Common myeloid progenitor, CD34-positive (primary cell): ENCODE data around the gene CUEDC1.
A peak's percentile ranks its signal among the peaks of the same experiment; 100 is the strongest.

ENCODE experiments used
- CTCF ChIA-PET: fragments of 350-600 bp; sonication (Branson Sonifier 250); formaldehyde crosslinking; loops from one replicate; lab custom pipeline; 2021; ENCODE audit warnings: antibody characterized with exemption; lab: Charles Lee
- POLR2A ChIA-PET: fragments of 350-600 bp; sonication (Branson Sonifier 250); formaldehyde crosslinking; loops from one replicate; lab custom pipeline; 2021; ENCODE audit warnings: antibody characterized with exemption; lab: Charles Lee
- DNase-seq, 3 donors: peaks; one replicate each; pipeline versions ENCODE4 v3.0.0 to v3.0.0-alpha.2; 2013
- H3K27ac ChIP-seq, 2 experiments: 1 replicate in 1 of 2; 2 replicates in 1 of 2; pipeline ENCODE4 v1.7.0; 2013; ENCODE audit warnings: inconsistent platforms in 2 of 2, low read length in 2 of 2, mild to moderate bottlenecking in 2 of 2, low read depth in 1 of 2, moderate library complexity in 1 of 2; ENCODE audit not compliant: severe bottlenecking in 2 of 2, insufficient read depth in 1 of 2, poor library complexity in 1 of 2
- H3K27me3 ChIP-seq, 5 experiments: replicated peaks in 2 of 5; 1 replicate in 3 of 5; 2 replicates in 2 of 5; pipeline versions ENCODE4 v1.6.1 to v1.7.0; 2013; ENCODE audit warnings: low read length in 4 of 5, mild to moderate bottlenecking in 2 of 5, moderate library complexity in 2 of 5, inconsistent platforms in 1 of 5; ENCODE audit not compliant: insufficient read depth in 5 of 5, control insufficient read depth in 4 of 5
- H3K36me3 ChIP-seq, 4 experiments: 1 replicate in 2 of 4; 2 replicates in 2 of 4; pipeline versions ENCODE4 v1.6.1 to v1.7.0; 2013; ENCODE audit warnings: low read length in 3 of 4, control low read depth in 1 of 4, mild to moderate bottlenecking in 1 of 4; ENCODE audit not compliant: control insufficient read depth in 4 of 4, insufficient read depth in 4 of 4
- H3K4me1 ChIP-seq, 4 experiments: 1 replicate in 3 of 4; 2 replicates in 1 of 4; pipeline versions ENCODE4 v1.6.1 to v1.7.1; 2013; ENCODE audit warnings: low read length in 3 of 4, mild to moderate bottlenecking in 3 of 4, control low read depth in 1 of 4, inconsistent platforms in 1 of 4, moderate library complexity in 1 of 4; ENCODE audit not compliant: control insufficient read depth in 4 of 4, insufficient read depth in 4 of 4; ENCODE audit errors: control extremely low read depth in 1 of 4
- H3K4me3 ChIP-seq, 7 experiments: 1 replicate in 4 of 7; 2 replicates in 3 of 7; pipeline versions ENCODE4 v1.5.1 to v1.7.0; 2013; ENCODE audit warnings: mild to moderate bottlenecking in 7 of 7, low read length in 6 of 7, moderate library complexity in 6 of 7, inconsistent platforms in 2 of 7, low read depth in 2 of 7, control low read depth in 1 of 7; ENCODE audit not compliant: insufficient read depth in 4 of 7, control insufficient read depth in 1 of 7; ENCODE audit errors: extremely low read depth in 1 of 7
- H3K9me3 ChIP-seq, 5 experiments: 1 replicate in 4 of 5; 2 replicates in 1 of 5; pipeline versions ENCODE4 v1.6.1 to v1.7.1; 2013; ENCODE audit warnings: low read length in 4 of 5, mild to moderate bottlenecking in 2 of 5, inconsistent platforms in 1 of 5, low read depth in 1 of 5, moderate library complexity in 1 of 5; ENCODE audit not compliant: control insufficient read depth in 4 of 5, insufficient read depth in 2 of 5; ENCODE audit errors: control extremely low read depth in 1 of 5
- WGBS: methylation state at CpG from one replicate; pipeline ENCODE4 v1.1.5; 2013; ENCODE audit not compliant: insufficient coverage; 5-methylcytosine and 5-hydroxymethylcytosine counted together

CUEDC1 gene

DNA sequence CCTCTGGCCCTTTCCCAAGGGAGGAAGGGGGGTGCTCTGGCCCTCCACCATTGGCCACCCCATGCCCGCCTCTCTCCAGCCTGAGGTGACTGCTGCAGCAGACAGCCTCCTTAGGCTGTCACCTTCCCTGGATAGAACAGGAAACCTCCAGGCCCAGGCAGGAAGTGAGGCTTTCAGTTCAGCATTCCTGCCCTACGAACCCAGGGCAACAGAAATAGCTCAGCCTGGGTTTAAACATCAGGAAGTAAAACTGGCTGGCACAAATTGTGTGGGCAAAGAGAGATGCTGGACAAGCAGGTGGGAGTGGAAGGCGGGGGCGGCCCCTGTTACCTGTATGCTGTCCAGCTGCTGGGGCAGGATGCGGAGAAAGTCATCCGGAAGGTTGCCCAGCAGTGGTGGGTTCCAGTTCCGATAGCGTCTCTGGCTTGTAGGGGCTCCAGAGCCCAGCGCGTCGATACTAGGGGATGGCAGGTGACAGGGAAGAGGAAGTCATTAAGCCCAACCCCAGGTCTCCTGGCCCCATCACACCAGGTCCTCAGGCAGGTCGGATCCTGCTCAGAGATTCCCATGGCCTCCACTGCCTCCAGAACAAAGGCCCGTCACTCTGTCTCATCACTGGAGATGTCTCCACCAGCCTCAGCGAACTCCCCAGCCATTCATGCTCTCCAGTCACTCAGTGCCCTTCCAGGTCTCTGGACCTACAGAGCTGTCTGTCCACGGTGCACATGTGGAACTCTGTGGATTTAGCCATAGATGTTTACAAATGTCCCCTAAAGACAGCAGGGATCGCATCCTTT, 81.8 kb downstream of the CUEDC1 start:
- WGBS: 58% methylated on average over 14 of the region's 16 CpGs
- no peak overlapping the region for H3K27ac ChIP-seq
- no peak for DNase-seq
- no peaks in the 10 kb centered on the region for H3K27me3 ChIP-seq
- ChIA-PET POLR2A (interaction anchor here (0.6 to 1.1 kb wide), 2 partner anchors 11 to 1437 kb away, joined by 4 to 6 read pairs; no protein-coding TSS in a partner anchor), CTCF (interaction anchor here (1.0 to 15.6 kb wide), 6 partner anchors 13 to 126 kb away, joined by 3 to 252 read pairs (median 14); partner anchors contain the start of gene MRPS23)
- H3K4me1 ChIP-seq: peaks cover 8 to 93% (median 84%) of the 10 kb centered on the region in 4 experiments
- H3K9me3 ChIP-seq: no peaks in the 10 kb centered on the region
- no peak overlapping the region for H3K4me3 ChIP-seq
- H3K36me3 ChIP-seq: no peaks in the 10 kb centered on the region

DNA sequence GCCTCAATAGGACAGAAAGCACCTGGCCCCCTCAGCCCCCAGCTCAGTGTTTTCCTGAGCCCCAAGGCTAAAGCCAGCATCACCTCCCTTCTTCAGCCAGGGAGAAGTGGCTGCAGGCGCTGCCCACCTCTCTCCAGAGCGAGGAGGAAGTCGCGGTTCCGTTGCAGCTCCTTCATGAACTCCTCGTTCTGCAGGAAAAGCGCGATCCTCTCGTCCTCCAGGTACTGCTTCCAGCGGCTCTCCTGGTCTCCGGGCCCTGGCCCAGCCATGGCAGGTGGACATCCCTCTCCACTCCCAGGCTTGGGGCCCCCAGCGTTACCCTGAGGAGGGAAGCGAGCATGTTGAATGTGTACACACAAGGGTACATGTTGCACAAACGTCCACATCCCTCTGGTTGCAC, 82.7 kb downstream of the CUEDC1 start:
- 1% methylated on average over 11 of the region's 14 CpGs for WGBS
- Histone ChIP-seq H3K27ac (no peak overlapping the region), H3K27me3 (no peaks in the 10 kb centered on the region), H3K4me3 (peak overlapping the region in 4 of 7 experiments; percentile 16 to 52 (median 28)), H3K4me1 (peaks cover 12 to 96% (median 92%) of the 10 kb centered on the region in 4 experiments), H3K9me3 (no peaks in the 10 kb centered on the region), H3K36me3 (no peaks in the 10 kb centered on the region)
- POLR2A ChIA-PET: interaction anchor here (1.0 kb wide), 1 partner anchor 10 kb away, joined by 3 read pairs; no protein-coding TSS in a partner anchor
- peak in 1 of 3 donors; percentile 36 for DNase-seq
- CTCF ChIA-PET: interaction anchor here (1.2 to 15.6 kb wide), 3 partner anchors 13 to 126 kb away, joined by 3 to 252 read pairs (median 37); partner anchors contain the start of gene MRPS23

DNA sequence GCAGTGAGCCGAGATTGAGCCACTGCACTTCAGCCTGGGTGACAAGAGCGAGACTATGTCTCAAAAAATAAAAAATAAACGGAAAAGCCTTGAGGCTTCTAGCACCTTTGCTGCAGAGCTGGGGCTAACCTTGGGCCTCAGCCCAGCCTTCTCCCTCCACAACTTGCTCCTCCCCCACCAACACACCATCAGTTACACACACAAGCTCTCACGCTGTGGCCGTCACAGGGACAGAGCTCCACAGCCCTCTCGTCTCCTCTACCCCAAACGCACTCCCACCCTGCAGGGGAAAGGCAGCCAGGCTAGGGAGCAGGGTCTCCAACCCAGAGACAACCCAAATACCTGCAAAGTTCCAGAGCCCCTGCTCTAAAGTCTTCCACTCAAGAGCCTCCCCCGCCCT, 83.3 kb downstream of the CUEDC1 start:
- Histone ChIP-seq H3K27me3 (no peaks in the 10 kb centered on the region), H3K4me3 (no peak overlapping the region), H3K36me3 (no peaks in the 10 kb centered on the region), H3K27ac (no peak overlapping the region), H3K4me1 (peaks cover 15 to 99% (median 95%) of the 10 kb centered on the region in 4 experiments), H3K9me3 (no peaks in the 10 kb centered on the region)
- ChIA-PET POLR2A (interaction anchor here (1.0 kb wide), 1 partner anchor 9 kb away, joined by 3 read pairs; no protein-coding TSS in a partner anchor), CTCF (interaction anchor here (1.1 to 15.6 kb wide), 3 partner anchors 12 to 33 kb away, joined by 3 to 252 read pairs (median 37); partner anchors contain the start of gene MRPS23)
- no peak for DNase-seq
- 100% methylated on average over 5 of the region's 8 CpGs for WGBS

DNA sequence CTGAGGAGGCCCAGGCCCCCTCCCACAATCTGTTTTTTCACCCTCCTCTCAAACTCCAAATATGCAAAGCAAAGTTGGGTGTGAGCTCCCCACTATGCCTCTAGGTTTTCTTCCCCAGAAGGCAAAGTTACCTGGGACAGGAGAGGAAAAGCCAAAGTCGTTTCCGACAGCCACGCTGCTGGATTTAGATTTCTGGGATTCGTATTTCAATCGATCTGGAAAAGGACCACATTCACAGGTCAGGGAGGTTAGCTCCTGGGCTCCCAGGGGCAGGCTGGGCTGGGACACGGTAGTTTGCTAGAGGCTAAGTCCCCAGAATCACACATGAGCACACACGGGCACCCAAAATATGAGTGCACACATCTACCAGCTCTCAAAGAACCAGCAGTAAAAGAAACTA, 84.1 kb downstream of the CUEDC1 start:
- no peak overlapping the region for H3K4me3 ChIP-seq
- H3K9me3 ChIP-seq: no peaks in the 10 kb centered on the region
- WGBS: 93% methylated on average over 4 of the region's 7 CpGs
- H3K27me3 ChIP-seq: no peaks in the 10 kb centered on the region
- H3K36me3 ChIP-seq: no peaks in the 10 kb centered on the region
- H3K27ac ChIP-seq: no peak overlapping the region
- no peak for DNase-seq
- CTCF ChIA-PET: interaction anchor here (0.9 to 15.6 kb wide), 4 partner anchors 11 to 34 kb away, joined by 3 to 252 read pairs (median 20); partner anchors contain the start of gene MRPS23
- POLR2A ChIA-PET: no interaction called here
- peaks cover 12 to 97% (median 94%) of the 10 kb centered on the region in 4 experiments for H3K4me1 ChIP-seq

DNA sequence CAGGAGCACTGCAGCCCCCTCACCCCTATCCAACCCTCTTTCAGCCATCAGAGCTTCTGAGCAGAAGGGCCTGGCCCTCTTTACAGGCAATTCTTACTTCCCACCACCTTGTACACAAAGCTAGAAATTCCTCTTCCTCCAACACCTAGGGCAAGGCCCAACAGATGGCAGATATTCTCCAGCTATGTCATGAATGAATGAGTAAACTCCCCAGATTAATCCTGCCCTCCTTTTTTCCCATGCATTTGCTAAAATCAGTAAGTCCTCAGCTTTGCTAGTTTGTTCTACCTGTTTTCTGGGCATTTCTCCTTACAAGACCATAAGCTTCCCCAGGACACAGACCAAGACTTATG, 85.0 kb downstream of the CUEDC1 start:
- Histone ChIP-seq H3K9me3 (no peaks in the 10 kb centered on the region), H3K27ac (no peak overlapping the region), H3K4me1 (peaks cover 12 to 92% (median 89%) of the 10 kb centered on the region in 4 experiments), H3K27me3 (no peaks in the 10 kb centered on the region), H3K36me3 (no peaks in the 10 kb centered on the region), H3K4me3 (no peak overlapping the region)
- no peak for DNase-seq
- POLR2A ChIA-PET: interaction anchor here (1.4 kb wide), 1 partner anchor 9 kb away, joined by 4 read pairs; no protein-coding TSS in a partner anchor
- CTCF ChIA-PET: interaction anchor here (0.9 to 21.3 kb wide), 8 partner anchors 3 to 130 kb away, joined by 3 to 252 read pairs (median 19); partner anchors contain the start of gene MRPS23

DNA sequence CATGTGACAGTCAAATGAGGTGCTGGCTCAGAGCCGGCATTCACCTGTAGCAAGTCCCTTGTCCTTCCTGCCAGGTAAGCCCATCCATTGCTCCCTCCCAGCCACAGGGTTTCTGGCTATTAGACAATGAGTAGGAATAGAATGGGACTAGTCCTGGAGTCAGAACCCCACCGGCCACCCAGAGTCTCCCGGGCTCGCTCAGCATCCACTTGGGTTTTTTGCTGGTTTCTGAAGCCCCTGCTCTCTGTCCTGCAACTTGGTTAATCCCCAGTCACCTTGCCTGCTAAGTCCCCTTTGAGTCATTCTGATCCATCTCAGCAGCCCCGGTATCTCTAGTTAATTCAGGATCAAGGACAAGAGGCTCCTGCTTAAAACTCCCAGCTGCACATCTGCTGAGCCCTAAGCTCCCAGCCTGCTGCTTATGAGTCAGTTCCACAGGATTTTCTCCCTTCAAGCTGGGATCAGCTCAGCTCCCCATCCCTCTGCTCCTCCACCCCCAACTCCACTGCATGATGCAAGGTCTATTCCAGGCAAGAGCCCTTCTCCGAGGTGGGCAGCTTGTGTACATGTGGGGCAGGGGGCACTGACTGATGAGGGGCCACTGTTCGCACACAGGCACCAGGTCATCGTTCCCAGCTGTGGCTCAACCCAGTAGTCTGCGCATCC, 85.5 kb downstream of the CUEDC1 start:
- 89% methylated on average over 8 of the region's 9 CpGs for WGBS
- no peaks in the 10 kb centered on the region for H3K9me3 ChIP-seq
- ChIA-PET CTCF (interaction anchor here (1.0 to 21.3 kb wide), 8 partner anchors 4 to 130 kb away, joined by 3 to 252 read pairs (median 19); partner anchors contain the start of gene MRPS23), POLR2A (interaction anchor here (1.4 kb wide), 1 partner anchor 9 kb away, joined by 4 read pairs; no protein-coding TSS in a partner anchor)
- no peaks in the 10 kb centered on the region for H3K36me3 ChIP-seq
- DNase-seq: no peak
- H3K27me3 ChIP-seq: no peaks in the 10 kb centered on the region
- peaks cover 12 to 90% (median 86%) of the 10 kb centered on the region in 4 experiments for H3K4me1 ChIP-seq
- H3K27ac ChIP-seq: no peak overlapping the region
- no peak overlapping the region for H3K4me3 ChIP-seq
